HepG2 (cell line): ENCODE measurements around the gene MYL6B. TPM values are rescaled to one million over a fixed set of nuclear protein-coding genes. Genes with fewer than 3 reads are reported as not detected.
A peak's percentile ranks its signal among the peaks of the same experiment; 100 is the strongest.

ENCODE experiments used
- ATF4 ChIP-seq, 2 experiments: fragments of 450-650 bp in 1 of 2; sonication (generic) in 1 of 2; formaldehyde crosslinking; IDR thresholded peaks; 2 replicates each; pipeline versions ENCODE4 v1.5.0 to v1.8.0; 2020 to 2022; ENCODE audit warnings: mild to moderate bottlenecking in 1 of 2, missing genetic modification reagents in 1 of 2
- CCDC6 ChIP-seq: sonication (generic); formaldehyde crosslinking; IDR thresholded peaks from 2 replicates; pipeline ENCODE4 v1.8.1; 2022; ENCODE audit warnings: mild to moderate bottlenecking, missing genetic modification reagents, moderate library complexity
- CHCHD3 ChIP-seq: sonication (generic); formaldehyde crosslinking; IDR thresholded peaks from 2 replicates; pipeline ENCODE4 v1.8.0; 2022; ENCODE audit warnings: mild to moderate bottlenecking, missing genetic modification reagents, moderate library complexity
- EED ChIP-seq: sonication (generic); formaldehyde crosslinking; IDR thresholded peaks from 2 replicates; pipeline ENCODE4 v1.5.0; 2020; ENCODE audit warnings: mild to moderate bottlenecking, missing genetic modification reagents
- FOXK2 ChIP-seq: fragments of 450-650 bp; IDR thresholded peaks from 2 replicates; pipeline ENCODE4 v1.6.1; 2016
- HOXA5 ChIP-seq: sonication (generic); formaldehyde crosslinking; IDR thresholded peaks from 2 replicates; pipeline ENCODE4 v1.4.0; 2020; ENCODE audit warnings: missing genetic modification reagents
- KLF16 ChIP-seq, 2 experiments: sonication (generic) in 1 of 2; formaldehyde crosslinking in 1 of 2; IDR thresholded peaks; 2 replicates each; pipeline versions ENCODE4 v1.6.1 to v1.8.0; 2016 to 2023; ENCODE audit warnings: missing genetic modification reagents in 2 of 2, missing compliant biosample characterization in 1 of 2
- LCORL ChIP-seq, 2 experiments: fragments of 450-650 bp in 1 of 2; sonication (generic) in 1 of 2; formaldehyde crosslinking in 1 of 2; IDR thresholded peaks; 2 replicates each; pipeline versions ENCODE4 v1.5.0 to v1.6.1; 2017 to 2020; ENCODE audit warnings: antibody characterized with exemption in 1 of 2, missing genetic modification reagents in 1 of 2
- MED13 ChIP-seq: sonication (generic); formaldehyde crosslinking; IDR thresholded peaks from 2 replicates; pipeline ENCODE4 v1.5.0; 2020; ENCODE audit warnings: missing genetic modification reagents
- NAIF1 ChIP-seq: sonication (generic); formaldehyde crosslinking; IDR thresholded peaks from 2 replicates; pipeline ENCODE4 v1.5.0; 2020; ENCODE audit warnings: mild to moderate bottlenecking, missing genetic modification reagents, borderline replicate concordance
- PAWR ChIP-seq: sonication (generic); formaldehyde crosslinking; IDR thresholded peaks from 2 replicates; pipeline ENCODE4 v1.4.0; 2020; ENCODE audit warnings: missing genetic modification reagents, mild to moderate bottlenecking, borderline replicate concordance
- POLR2AphosphoS2 ChIP-seq: IDR thresholded peaks from 2 replicates; pipeline ENCODE4 v1.6.1; 2011; ENCODE audit warnings: low read depth, low read length, improper control_type of control experiment
- PTBP1 ChIP-seq: fragments of 200-400 bp; formaldehyde crosslinking; IDR thresholded peaks from 2 replicates; pipeline ENCODE4 v1.6.1; 2018; ENCODE audit warnings: low read length, low read depth; ENCODE audit not compliant: poor library complexity, severe bottlenecking
- SALL1 ChIP-seq: sonication (generic); formaldehyde crosslinking; IDR thresholded peaks from 2 replicates; pipeline ENCODE4 v1.8.0; 2022; ENCODE audit warnings: mild to moderate bottlenecking, missing genetic modification reagents
- SMARCC2 ChIP-seq: fragments of 450-650 bp; IDR thresholded peaks from 2 replicates; pipeline ENCODE4 v1.6.1; 2017; ENCODE audit warnings: antibody characterized with exemption, mild to moderate bottlenecking
- TFDP2 ChIP-seq: sonication (generic); formaldehyde crosslinking; IDR thresholded peaks from 2 replicates; pipeline ENCODE4 v1.4.0; 2020; ENCODE audit warnings: missing genetic modification reagents
- THYN1 ChIP-seq: sonication (generic); formaldehyde crosslinking; IDR thresholded peaks from 2 replicates; pipeline ENCODE4 v1.8.1; 2023; ENCODE audit warnings: low read depth, mild to moderate bottlenecking, moderate library complexity, missing genetic modification reagents, borderline replicate concordance
- U2AF1 ChIP-seq: fragments of 200-400 bp; formaldehyde crosslinking; optimal IDR thresholded peaks from 2 replicates; pipeline ENCODE3; 2017; ENCODE audit warnings: mild to moderate bottlenecking, low read depth, low read length
- UBTF ChIP-seq: sonication (generic); formaldehyde crosslinking; IDR thresholded peaks from 2 replicates; pipeline ENCODE4 v1.4.0; 2020; ENCODE audit warnings: mild to moderate bottlenecking, missing genetic modification reagents
- ZNF12 ChIP-seq: sonication (generic); formaldehyde crosslinking; IDR thresholded peaks from 2 replicates; pipeline ENCODE4 v1.5.0; 2020; ENCODE audit warnings: missing genetic modification reagents
- ZNF205 ChIP-seq: IDR thresholded peaks from 2 replicates; pipeline ENCODE4 v1.6.1; 2018; ENCODE audit warnings: missing biosample characterization, missing genetic modification reagents
- ZNF24 ChIP-seq: fragments of 450-650 bp; IDR thresholded peaks from 2 replicates; pipeline ENCODE4 v1.6.1; 2017; ENCODE audit warnings: antibody characterized with exemption, mild to moderate bottlenecking
- ZNF503 ChIP-seq: sonication (generic); formaldehyde crosslinking; IDR thresholded peaks from 2 replicates; pipeline ENCODE4 v1.4.0; 2020; ENCODE audit warnings: missing genetic modification reagents
- ZNF557 ChIP-seq: sonication (generic); formaldehyde crosslinking; IDR thresholded peaks from 2 replicates; pipeline ENCODE4 v1.4.0; 2020; ENCODE audit warnings: missing genetic modification reagents
- polyA plus RNA-seq, 8 experiments: library from polyadenylated mRNA; depleted of rRNA in 3 of 8; stranded (reverse) in 7 of 8; unstranded in 1 of 8; fragments of >200 nt; fragmentation: Illumina TruSeq in 4 of 8; extraction: Trizol in 4 of 8; gene quantifications; 2 replicates each; pipeline versions ENCODE4 v1.2.1 to v1.2.3, GENCODE V29; 2011 to 2016; ENCODE audit warnings: low read depth in 4 of 8, missing spikeins in 1 of 8, mixed read lengths in 1 of 8; ENCODE audit not compliant: insufficient read depth in 1 of 8
- total RNA-seq, 5 experiments: library from RNA; depleted of rRNA; stranded (reverse); fragments of >200 nt; fragmentation: Illumina TruSeq; extraction: Trizol; gene quantifications; 2 replicates each; pipeline ENCODE4 v1.2.3, GENCODE V29; 2016; ENCODE audit warnings: low read depth in 1 of 5

Gene MYL6B
- total and polyA plus RNA-seq, 2 of the 13 experiments (the other 11 are each of a cell fraction or from before 2014, with no cell fraction given) = 75.7 to 88.7 TPM

- TF ChIP-seq NAIF1 (CRISPR knock-in tag) (peak; percentile 57; the same call in 1 of the 2 replicates), TFDP2 (CRISPR knock-in tag) (peak; percentile 89; the same call in 1 of the 2 replicates), HOXA5 (no peak), PAWR (no peak), UBTF (CRISPR knock-in tag) (peak; percentile 60; the same call in 1 of the 2 replicates), ATF4 (CRISPR knock-in tag; IDR thresholded peaks at IDR 0.05) (0 out of 4 replicates have a peak, but pooled peaks of 1 of the 2 experiments have one; percentile 17), ZNF557 (CRISPR knock-in tag) (no peak), FOXK2 (no peak), MED13 (CRISPR knock-in tag) (no peak), SMARCC2 (no peak), ZNF503 (CRISPR knock-in tag) (no peak), KLF16 (CRISPR knock-in tag; IDR thresholded peaks at IDR 0.05) (peak in 1 of 2 experiments; percentile 69; a peak in 2 of 4 replicates), U2AF1 (no peak), PTBP1 (no peak), ZNF12 (no peak), ZNF24 (no peak), CHCHD3 (CRISPR knock-in tag) (no peak), LCORL (IDR thresholded peaks at IDR 0.05) (no peak), LCORL (CRISPR knock-in tag; IDR thresholded peaks at IDR 0.05) (0 out of 2 replicates have a peak, but pooled peaks have one; percentile 33), CCDC6 (no peak), POLR2AphosphoS2 (0 out of 2 replicates have a peak, but pooled peaks have one; percentile 64), SALL1 (CRISPR knock-in tag) (peak; percentile 57), THYN1 (no peak), ZNF205 (CRISPR knock-in tag) (no peak), EED (CRISPR knock-in tag) (no peak)
Measured at GRCh38 chr12:56127888-56128669, 24.3 kb upstream of the MYL6B start, which contains the start of gene ESYT1 (continued).
